OCI-LY7 (cell line): ENCODE data around the gene GABPB1.

Source experiments
- CTCF ChIP-seq: fragments of 200-600 bp; sonication (generic); conservative IDR thresholded peaks from 2 replicates; pipeline ENCODE4 v1.5.1; 2014; ENCODE audit warnings: mild to moderate bottlenecking, antibody characterized with exemption, low read length, moderate library complexity, mixed read lengths
- EZH2phosphoT487 ChIP-seq: fragments of 200-600 bp; sonication (generic); IDR thresholded peaks from 2 replicates; pipeline ENCODE4 v1.6.1; 2018; ENCODE audit warnings: low read depth, borderline replicate concordance, mild to moderate bottlenecking, mixed run types, antibody characterized with exemption, low read length, moderate library complexity, mixed read lengths

GRCh38 chr15:50232791-50233190 lies 122.2 kb downstream of the GABPB1 start:
- TF ChIP-seq CTCF = no peak
- no peak for TF ChIP-seq EZH2phosphoT487
